Pulmonary artery endothelial cell (primary cell): ENCODE data around the gene MCU. TPM values are rescaled to one million over a fixed set of nuclear protein-coding genes. Genes with fewer than 3 reads are reported as not detected.

Experiments used
- DNase-seq: peaks from one replicate; pipeline ENCODE4 v3.0.0-alpha.2; 2011; ENCODE audit warnings: low read depth, low spot score
- total RNA-seq: library from RNA; depleted of rRNA; stranded (reverse); fragments of >200 nt; gene quantifications from 2 replicates; pipeline ENCODE4 v1.2.3, GENCODE V29; 2014

Gene MCU
- total RNA-seq, 1 donor from 2014 or later = 22.4 TPM

- DNase-seq = no peak
Observed at GRCh38 chr10:72841487-72841886, 149.5 kb downstream of the MCU start.

- DNase-seq = no peak
Observed at GRCh38 chr10:72842164-72842563, 150.2 kb downstream of the MCU start.

GRCh38 chr10:72846238-72846637 is 154.3 kb downstream of the MCU start:
- no peak for DNase-seq

DNA sequence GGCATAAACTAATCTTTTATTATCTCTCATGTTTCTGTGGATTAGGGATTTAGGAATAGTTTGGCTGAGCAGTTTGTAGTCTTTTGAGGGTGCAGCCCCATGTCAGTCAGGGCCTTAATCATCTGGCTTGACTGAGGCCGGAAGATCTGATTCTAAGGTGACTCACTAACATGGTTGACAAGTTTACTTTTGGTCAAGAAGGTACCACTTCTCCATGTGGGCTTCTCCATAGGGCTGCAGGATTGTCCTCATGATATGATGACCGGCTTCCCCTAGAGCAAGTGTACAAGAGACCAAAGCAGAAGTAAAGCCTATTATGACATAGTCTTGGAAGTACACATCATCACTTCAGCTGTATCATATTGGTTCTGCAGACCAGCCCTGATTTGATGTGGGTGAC is 155.7 kb downstream of the MCU start:
- DNase-seq = no peak

- DNase-seq = no peak
Observed at GRCh38 chr10:72850861-72851260, 158.9 kb downstream of the MCU start.

GRCh38 chr10:72851509-72851908 is 159.6 kb downstream of the MCU start:
- no peak for DNase-seq

DNA sequence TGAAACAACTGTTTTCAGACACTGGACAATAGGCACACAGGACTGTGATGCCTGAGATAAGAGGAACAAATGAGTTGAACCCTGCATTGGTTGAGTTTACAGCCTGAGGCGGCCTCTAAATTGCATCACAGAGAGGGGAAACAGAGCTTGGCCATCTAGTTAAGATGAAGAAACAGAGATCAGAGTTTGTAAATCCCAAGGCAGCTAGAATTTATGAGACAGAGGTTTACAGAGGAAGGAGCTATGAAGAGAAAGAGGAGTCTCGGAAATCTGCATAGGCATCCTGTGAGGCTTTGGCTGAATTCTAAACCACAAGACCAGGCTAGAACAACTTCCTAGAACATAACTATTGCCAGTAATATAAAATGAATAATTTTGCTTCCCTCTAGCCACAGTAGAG is 160.6 kb downstream of the MCU start:
- DNase-seq = no peak

DNA sequence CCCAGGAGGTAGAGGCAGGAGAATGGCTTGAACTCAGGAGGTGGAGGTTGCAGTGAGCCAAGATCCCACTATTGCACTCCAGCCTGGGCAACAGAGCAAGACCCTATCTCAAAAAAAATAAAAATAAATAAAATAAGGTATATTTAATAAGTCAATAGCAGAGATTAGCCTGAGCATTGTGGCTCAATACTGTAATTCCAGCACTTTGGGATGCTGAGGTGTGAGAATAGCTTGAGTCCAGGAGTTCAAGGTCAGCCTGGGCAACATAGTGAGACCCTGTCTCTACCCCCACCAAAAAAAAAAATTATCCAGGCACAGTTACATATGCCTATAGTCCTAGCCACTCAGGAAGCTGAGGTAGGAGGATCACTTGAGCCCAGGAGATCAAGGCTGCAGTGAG is 163.2 kb downstream of the MCU start:
- no peak for DNase-seq

- DNase-seq = no peak
Observed at GRCh38 chr10:72855790-72856189, 163.8 kb downstream of the MCU start.

GRCh38 chr10:72858067-72858466 is 166.1 kb downstream of the MCU start:
- no peak for DNase-seq

GRCh38 chr10:72862957-72863356 is 171.0 kb downstream of the MCU start:
- DNase-seq = no peak

DNA sequence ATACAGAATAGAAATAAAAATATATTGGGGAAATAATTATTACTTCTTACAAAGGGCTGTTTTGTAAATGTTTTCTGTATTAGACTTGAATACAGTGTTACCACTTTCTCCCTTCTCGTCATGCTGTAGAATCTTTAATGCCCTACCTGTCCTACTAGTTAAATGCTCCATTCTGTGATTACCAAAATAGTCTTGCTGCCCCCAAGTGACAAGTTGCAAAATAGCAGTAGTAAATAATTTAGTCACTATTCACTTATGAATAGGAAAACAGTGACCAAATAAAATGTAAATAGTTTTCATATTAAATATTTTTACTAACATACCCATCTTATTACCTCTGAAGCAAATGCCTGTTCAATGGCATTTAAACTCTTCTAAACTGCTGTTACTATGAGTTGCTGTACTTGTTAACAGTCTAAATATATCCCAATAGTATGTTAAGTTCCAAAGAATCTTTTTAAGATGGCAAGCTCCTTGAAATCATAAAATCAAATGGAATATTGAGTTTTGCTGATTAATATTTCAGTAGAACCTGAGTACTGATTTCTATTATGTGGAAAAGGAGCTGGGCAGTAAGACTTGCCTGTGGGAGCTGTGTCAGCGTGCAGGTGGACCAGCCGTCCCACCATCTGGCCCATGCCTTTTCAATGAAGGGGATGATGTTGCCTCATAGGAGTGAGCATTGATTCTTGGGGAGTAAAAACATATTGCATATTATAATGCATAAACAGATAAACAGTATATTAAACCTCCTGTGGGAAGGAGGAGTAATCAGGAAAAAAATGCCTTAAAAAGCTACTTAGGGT is 183.5 kb downstream of the MCU start:
- DNase-seq = no peak

- no peak for DNase-seq
Observed at GRCh38 chr10:72879245-72879644, 187.3 kb downstream of the MCU start.

- no peak for DNase-seq
Observed at GRCh38 chr10:72881291-72881690, 189.3 kb downstream of the MCU start.

- DNase-seq = no peak
Observed at GRCh38 chr10:72883861-72884260, 191.9 kb downstream of the MCU start.

- DNase-seq = no peak
Observed at GRCh38 chr10:72885953-72886352, 194.0 kb downstream of the MCU start.

GRCh38 chr10:72886621-72887020 is 194.7 kb downstream of the MCU start:
- DNase-seq = no peak

GRCh38 chr10:72887043-72887442 is 195.1 kb downstream of the MCU start:
- DNase-seq = peak; percentile 60

DNA sequence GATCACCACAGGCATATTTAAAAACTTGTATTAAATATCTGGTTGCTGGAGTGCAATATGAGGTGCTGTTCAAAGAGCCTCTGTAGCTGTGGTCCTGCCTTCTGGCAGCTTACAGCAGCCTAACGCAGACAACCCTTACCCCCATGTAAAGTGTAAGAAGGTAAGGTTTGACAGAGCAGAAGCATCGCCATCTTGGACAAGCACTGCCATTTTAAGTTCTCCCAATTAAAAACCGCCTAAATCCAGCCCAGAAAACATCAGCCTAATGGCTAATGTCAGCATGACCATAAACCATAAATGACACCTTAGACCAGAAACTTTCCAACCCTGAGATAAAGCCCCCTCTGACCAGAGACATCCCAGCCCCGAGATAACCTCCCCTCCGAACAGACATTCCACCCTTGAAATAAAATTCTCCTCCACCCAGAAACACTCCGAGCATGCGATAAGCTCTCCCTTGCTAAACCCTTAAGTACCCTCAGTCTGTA is 196.3 kb downstream of the MCU start:
- no peak for DNase-seq

GRCh38 chr10:72889391-72889831 is 197.5 kb downstream of the MCU start:
- no peak for DNase-seq

GRCh38 chr10:72890086-72890485 is 198.1 kb downstream of the MCU start:
- no peak for DNase-seq

GRCh38 chr10:72893136-72893798 is 201.3 kb downstream of the MCU start, which contains the start of gene OIT3:
Gene OIT3, plus strand, starts transcription at chr10:72893739. Its CDS starts 60 bp downstream, at chr10:72893799.
- no peak for DNase-seq
